Panc1 (cell line): ENCODE results near the gene RASSF4.

Source experiments
- TF ChIP-seq, protein P1 (sequence below): fragments of 450-650 bp; IDR thresholded peaks from 2 replicates; pipeline ENCODE4 v1.5.1; 2017; ENCODE audit warnings: mild to moderate bottlenecking
- TF ChIP-seq, protein P2 (sequence below), 2 experiments: IDR thresholded peaks; 2 replicates each; pipeline ENCODE4 v1.6.1; 2011 to 2012; ENCODE audit warnings: low read depth in 2 of 2, control low read depth in 1 of 2, low read length in 1 of 2, mild to moderate bottlenecking in 1 of 2, moderate library complexity in 1 of 2; ENCODE audit not compliant: insufficient read depth in 1 of 2

DNA sequence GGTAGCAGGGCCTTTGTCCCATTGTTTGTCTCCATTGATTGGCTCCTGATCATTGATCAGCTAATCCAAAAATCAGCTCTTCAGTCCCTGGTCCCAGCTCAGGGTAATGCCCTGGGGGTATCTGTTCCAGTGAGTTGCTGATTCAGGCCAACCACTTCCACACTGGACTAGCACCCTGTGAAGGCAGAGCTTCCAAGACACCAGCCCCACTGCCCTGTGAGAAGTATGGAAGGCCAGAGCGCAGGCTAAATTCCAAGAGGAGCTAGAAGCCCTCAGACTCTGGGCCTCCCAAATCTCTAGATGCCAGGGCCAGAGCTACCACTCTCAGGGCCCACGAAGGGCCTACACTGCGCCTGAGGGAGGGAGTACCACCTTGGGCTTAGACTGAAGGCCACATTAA, 38.1 kb upstream of the RASSF4 start:
- TF ChIP-seq, protein P1, sequence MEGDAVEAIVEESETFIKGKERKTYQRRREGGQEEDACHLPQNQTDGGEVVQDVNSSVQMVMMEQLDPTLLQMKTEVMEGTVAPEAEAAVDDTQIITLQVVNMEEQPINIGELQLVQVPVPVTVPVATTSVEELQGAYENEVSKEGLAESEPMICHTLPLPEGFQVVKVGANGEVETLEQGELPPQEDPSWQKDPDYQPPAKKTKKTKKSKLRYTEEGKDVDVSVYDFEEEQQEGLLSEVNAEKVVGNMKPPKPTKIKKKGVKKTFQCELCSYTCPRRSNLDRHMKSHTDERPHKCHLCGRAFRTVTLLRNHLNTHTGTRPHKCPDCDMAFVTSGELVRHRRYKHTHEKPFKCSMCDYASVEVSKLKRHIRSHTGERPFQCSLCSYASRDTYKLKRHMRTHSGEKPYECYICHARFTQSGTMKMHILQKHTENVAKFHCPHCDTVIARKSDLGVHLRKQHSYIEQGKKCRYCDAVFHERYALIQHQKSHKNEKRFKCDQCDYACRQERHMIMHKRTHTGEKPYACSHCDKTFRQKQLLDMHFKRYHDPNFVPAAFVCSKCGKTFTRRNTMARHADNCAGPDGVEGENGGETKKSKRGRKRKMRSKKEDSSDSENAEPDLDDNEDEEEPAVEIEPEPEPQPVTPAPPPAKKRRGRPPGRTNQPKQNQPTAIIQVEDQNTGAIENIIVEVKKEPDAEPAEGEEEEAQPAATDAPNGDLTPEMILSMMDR: no peak
- TF ChIP-seq, protein P2, sequence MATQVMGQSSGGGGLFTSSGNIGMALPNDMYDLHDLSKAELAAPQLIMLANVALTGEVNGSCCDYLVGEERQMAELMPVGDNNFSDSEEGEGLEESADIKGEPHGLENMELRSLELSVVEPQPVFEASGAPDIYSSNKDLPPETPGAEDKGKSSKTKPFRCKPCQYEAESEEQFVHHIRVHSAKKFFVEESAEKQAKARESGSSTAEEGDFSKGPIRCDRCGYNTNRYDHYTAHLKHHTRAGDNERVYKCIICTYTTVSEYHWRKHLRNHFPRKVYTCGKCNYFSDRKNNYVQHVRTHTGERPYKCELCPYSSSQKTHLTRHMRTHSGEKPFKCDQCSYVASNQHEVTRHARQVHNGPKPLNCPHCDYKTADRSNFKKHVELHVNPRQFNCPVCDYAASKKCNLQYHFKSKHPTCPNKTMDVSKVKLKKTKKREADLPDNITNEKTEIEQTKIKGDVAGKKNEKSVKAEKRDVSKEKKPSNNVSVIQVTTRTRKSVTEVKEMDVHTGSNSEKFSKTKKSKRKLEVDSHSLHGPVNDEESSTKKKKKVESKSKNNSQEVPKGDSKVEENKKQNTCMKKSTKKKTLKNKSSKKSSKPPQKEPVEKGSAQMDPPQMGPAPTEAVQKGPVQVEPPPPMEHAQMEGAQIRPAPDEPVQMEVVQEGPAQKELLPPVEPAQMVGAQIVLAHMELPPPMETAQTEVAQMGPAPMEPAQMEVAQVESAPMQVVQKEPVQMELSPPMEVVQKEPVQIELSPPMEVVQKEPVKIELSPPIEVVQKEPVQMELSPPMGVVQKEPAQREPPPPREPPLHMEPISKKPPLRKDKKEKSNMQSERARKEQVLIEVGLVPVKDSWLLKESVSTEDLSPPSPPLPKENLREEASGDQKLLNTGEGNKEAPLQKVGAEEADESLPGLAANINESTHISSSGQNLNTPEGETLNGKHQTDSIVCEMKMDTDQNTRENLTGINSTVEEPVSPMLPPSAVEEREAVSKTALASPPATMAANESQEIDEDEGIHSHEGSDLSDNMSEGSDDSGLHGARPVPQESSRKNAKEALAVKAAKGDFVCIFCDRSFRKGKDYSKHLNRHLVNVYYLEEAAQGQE (IDR thresholded peaks at IDR 0.05; ENCODE audit: insufficient read depth in 1 of 2, low read depth in 2 of 2, low read length in 1 of 2): no peak
